Measurements from ENCODE around the gene PRDX5.

The PRDX5 gene

DNA sequence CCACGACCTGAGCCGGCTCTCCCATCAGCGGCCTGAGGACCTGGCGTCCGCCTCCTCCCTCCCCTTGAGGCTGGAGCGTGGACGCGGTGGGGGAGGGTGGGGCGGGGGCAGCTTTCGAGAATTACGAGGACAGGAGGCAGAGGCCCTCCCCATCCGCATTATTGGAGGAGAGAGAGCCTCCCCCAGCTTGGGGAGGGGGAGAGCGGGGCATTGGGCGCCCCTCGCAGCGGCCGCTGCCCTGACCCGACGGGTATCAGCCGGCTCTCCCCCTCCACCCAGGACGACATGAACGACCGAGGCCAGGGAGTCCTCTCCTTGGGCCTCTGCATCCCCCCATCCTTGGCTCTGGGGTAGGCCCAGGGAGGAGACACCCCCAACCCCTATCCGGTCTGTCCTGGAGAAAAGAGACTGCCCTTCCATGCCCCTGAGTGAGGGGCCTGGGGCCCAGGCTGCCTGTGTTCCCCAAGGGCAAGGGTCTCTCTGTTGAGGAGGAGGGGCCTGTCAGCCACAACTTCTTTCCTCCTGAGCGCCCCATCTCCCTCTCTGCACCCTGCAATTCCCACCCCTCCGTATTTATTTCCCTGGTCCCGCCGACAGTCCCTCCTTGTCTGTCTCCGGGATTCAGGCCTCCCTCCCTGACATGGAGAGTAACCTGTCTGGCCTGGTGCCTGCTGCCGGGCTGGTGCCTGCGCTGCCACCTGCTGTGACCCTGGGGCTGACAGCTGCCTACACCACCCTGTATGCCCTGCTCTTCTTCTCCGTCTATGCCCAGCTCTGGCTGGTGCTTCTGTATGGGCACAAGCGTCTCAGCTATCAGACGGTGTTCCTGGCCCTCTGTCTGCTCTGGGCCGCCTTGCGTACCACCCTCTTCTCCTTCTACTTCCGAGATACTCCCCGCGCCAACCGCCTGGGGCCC, 31.8 kb upstream of the PRDX5 start:
- peak overlapping the region; percentile 87 for H3K4me3 Mint-ChIP-seq
- H3K36me3 Mint-ChIP-seq (ENCODE audit: low read depth): peaks cover 11% of the 10 kb centered on the region
- H3K27me3 Mint-ChIP-seq (ENCODE audit: low read depth): peaks cover 10% of the 10 kb centered on the region
- H3K4me1 Mint-ChIP-seq (ENCODE audit: low read depth): peaks cover 15% of the 10 kb centered on the region
- no peaks in the 10 kb centered on the region for H3K9me3 Mint-ChIP-seq
- H3K27ac Mint-ChIP-seq: peak overlapping the region; percentile 84

DNA sequence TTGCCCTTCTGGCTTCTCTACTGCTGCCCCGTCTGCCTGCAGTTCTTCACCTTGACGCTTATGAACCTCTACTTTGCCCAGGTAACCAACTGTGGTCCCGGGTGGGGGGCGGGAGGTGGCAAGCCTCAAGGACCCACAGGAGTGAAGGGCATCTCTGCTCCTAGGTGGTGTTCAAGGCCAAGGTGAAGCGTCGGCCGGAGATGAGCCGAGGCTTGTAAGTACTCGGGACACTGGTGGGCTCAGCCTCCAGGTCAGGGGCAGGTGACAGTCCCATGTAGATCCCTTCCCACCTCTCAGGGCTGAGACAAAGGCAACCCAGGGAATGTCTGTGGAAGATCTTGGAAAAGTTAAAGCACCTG, 31.1 kb upstream of the PRDX5 start:
- Mint-ChIP-seq H3K36me3 (ENCODE audit: low read depth) (peaks cover 8% of the 10 kb centered on the region), H3K9me3 (no peaks in the 10 kb centered on the region), H3K4me1 (ENCODE audit: low read depth) (peaks cover 14% of the 10 kb centered on the region), H3K27me3 (ENCODE audit: low read depth) (peaks cover 10% of the 10 kb centered on the region), H3K27ac (peak overlapping the region; percentile 84), H3K4me3 (peak overlapping the region; percentile 87)

DNA sequence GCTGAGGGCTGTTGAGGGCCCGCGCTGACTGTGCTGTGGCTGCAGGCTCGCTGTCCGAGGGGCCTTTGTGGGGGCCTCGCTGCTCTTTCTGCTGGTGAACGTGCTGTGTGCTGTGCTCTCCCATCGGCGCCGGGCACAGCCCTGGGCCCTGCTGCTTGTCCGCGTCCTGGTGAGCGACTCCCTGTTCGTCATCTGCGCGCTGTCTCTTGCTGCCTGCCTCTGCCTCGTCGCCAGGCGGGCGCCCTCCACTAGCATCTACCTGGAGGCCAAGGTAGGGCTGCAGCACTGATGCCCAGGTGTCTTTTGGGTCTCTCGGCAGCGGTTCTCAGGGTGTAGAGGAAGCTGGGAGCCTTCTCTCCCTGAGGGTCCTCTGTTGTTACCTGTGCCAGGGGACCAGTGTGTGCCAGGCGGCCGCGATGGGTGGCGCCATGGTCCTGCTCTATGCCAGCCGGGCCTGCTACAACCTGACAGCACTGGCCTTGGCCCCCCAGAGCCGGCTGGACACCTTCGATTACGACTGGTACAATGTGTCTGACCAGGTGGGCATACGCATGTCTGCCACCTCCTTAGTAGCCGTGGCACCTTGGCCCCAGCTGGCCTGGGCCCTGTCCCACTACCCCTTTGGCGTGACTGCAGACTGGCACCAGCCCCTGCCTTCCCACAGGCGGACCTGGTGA, 30.1 kb upstream of the PRDX5 start:
- Mint-ChIP-seq H3K4me1 (ENCODE audit: low read depth) (peaks cover 14% of the 10 kb centered on the region), H3K4me3 (no peak overlapping the region), H3K9me3 (no peaks in the 10 kb centered on the region), H3K36me3 (ENCODE audit: low read depth) (peaks cover 8% of the 10 kb centered on the region), H3K27me3 (ENCODE audit: low read depth) (peaks cover 16% of the 10 kb centered on the region), H3K27ac (no peak overlapping the region)

DNA sequence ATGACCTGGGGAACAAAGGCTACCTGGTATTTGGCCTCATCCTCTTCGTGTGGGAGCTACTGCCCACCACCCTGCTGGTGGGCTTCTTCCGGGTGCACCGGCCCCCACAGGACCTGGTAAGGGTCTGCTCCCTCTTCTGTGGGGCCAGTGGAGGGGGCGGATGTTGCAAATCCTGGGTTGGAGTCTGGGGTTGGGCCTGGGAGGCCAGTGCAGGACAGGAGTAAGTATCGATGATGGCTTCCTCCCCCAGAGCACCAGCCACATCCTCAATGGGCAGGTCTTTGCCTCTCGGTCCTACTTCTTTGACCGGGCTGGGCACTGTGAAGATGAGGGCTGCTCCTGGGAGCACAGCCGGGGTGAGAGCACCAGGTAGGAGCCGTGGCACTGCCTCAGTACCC, 29.6 kb upstream of the PRDX5 start:
- Mint-ChIP-seq H3K27me3 (ENCODE audit: low read depth) (peaks cover 21% of the 10 kb centered on the region), H3K36me3 (ENCODE audit: low read depth) (peaks cover 8% of the 10 kb centered on the region), H3K4me1 (ENCODE audit: low read depth) (peaks cover 12% of the 10 kb centered on the region), H3K4me3 (no peak overlapping the region), H3K27ac (no peak overlapping the region), H3K9me3 (no peaks in the 10 kb centered on the region)

DNA sequence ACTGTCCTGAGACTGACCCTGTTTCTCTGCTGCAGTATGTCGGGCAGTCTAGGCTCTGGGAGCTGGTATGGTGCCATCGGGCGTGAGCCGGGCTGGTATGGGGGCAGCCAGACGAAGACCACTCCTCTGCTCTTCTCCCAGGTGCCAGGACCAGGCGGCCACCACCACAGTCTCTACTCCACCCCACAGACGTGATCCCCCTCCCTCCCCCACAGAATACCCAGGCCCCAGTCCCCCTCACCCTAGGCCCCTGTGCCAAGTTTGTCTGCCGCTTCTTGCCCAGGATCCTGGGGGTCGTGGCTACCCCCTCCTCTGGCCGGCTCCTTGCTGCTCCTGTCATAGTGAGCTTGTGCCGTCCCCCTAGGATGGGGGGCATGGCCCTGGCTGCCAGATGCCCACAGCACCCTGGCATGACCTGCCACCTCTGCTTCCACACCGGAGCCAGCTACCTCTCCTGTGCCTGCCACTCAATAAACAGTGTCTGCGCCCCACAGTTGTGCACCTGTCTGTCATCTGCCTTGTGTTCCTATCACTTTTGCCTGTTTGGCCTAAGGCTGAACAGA, 28.8 kb upstream of the PRDX5 start:
- H3K4me1 Mint-ChIP-seq (ENCODE audit: low read depth): peaks cover 10% of the 10 kb centered on the region
- peaks cover 8% of the 10 kb centered on the region for H3K36me3 Mint-ChIP-seq (ENCODE audit: low read depth)
- H3K27me3 Mint-ChIP-seq (ENCODE audit: low read depth): peaks cover 28% of the 10 kb centered on the region
- no peaks in the 10 kb centered on the region for H3K9me3 Mint-ChIP-seq
- no peak overlapping the region for H3K4me3 Mint-ChIP-seq
- H3K27ac Mint-ChIP-seq: no peak overlapping the region

DNA sequence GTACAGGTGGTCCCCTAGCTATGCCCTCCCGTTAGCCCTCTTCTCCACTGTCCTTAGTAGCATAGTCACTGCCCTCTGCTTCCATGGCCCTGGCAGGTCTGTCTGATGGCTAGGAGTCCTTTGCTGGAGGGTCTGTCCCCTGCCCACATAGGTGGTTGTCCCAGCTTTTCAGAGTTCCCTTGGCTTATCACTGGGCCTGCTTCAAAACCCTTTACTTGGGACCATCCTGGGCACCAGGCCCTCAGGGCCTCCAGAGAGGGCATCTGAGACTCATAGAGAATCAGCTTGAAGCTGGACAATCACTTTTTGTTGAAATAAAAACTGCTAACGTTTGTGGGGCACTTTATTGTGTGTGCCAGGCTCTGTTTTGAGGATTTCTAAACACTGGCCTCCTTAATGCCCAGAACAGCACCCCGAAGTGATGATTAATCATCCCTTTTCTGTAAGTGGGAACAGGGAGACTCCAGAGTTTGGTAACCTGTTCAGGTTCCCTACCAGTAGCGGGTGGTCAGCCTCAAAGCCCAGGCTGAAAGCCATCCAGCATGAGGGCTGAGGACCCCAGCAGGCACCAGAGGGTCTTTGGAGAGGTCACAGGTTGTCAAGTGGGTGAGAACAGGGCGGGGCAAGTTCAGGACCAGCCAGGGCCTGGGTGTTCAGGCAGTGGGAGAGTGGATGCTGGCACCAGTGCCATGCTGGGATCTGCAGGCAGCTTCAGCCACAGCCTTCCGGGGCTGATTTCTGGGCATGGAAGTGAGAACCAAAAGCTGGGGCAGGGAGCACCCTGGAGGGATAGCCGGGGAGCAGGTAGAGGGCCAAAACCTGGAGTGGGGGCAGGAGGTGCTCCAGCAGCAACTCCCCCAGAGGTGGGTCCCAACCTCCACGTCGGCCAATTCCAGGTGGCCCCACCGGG, 27.3 kb upstream of the PRDX5 start:
- Mint-ChIP-seq H3K9me3 (no peaks in the 10 kb centered on the region), H3K27me3 (ENCODE audit: low read depth) (peaks cover 42% of the 10 kb centered on the region), H3K27ac (no peak overlapping the region), H3K4me1 (ENCODE audit: low read depth) (peaks cover 10% of the 10 kb centered on the region), H3K4me3 (peak overlapping the region; percentile 57), H3K36me3 (ENCODE audit: low read depth) (peaks cover 8% of the 10 kb centered on the region)

DNA sequence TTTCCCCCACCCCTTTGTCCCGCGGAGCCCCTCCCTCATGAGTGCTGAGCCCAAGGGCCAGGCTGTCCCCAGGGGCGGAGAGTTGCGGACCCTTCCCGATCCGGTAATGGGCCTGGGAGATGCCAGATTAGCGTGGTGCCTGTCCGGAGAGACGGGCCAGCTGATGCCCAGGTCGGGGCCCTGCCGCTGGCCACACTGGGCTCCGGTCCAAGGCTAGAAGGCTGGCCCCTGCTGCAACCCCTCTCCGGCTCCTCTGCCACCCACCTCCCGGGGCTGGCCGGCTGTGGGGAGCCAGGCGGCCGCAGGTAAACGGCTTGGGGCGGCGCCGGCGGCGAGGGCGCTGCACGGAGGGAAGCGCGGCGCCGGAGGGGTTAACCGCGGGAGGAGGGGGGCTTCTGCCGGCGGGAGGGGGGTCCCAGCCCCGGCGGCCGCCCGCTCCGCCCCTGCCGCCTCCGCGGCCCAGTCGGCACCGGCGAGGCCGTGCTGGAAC, 26.6 kb upstream of the PRDX5 start, which contains the start of gene KCNK4:
TSS of gene KCNK4 (plus strand) at position 41 of the 490 bp plus-strand sequence. CDS start 1,717 bp downstream, outside the sequence.
- H3K27ac Mint-ChIP-seq: no peak within 1 kb of the TSS
- peaks cover 49% of the 10 kb centered on the region for H3K27me3 Mint-ChIP-seq (ENCODE audit: low read depth)
- H3K9me3 Mint-ChIP-seq: no peaks in the 10 kb centered on the region
- peaks cover 8% of the 10 kb centered on the region for H3K36me3 Mint-ChIP-seq (ENCODE audit: low read depth)
- H3K4me3 Mint-ChIP-seq: peak within 1 kb of the TSS; percentile 57
- H3K4me1 Mint-ChIP-seq (ENCODE audit: low read depth): peaks cover 9% of the 10 kb centered on the region

DNA sequence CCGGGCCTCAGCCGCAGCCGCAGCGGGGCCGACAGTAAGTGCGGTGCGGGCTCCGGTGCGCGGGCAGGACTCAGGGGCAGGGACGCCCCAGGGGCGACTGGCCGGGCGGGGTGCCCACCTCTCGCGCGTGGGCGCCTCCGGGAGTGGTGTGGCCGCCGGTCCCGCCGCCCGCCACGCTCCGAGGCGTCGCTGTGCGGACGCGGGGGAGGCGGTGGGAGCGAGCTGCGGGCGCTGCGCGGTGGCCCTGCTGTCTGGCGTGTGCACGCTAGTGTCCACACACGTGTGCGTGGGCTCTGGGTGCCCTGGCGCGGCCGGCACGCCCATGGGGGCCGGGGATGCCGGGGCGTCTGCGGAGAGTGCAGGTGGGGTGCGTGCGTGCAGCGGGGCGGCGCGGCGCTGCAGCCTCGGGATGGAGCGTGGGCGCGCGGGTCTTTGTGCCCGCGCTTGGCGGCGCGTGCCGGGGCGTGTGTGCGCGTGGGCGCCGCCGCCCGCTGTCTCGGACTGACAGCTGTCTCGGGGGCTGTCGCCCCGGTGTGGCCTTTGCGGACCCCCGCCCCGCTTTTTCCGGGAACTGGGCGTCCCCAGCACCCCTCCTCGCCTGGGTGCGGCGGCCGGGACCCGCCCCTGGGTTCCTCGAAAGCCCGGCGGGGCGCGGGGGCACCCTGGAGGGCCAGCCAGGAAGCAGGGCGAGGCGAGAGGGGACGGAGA, 26.0 kb upstream of the PRDX5 start:
- H3K27me3 Mint-ChIP-seq (ENCODE audit: low read depth): peaks cover 55% of the 10 kb centered on the region
- H3K4me3 Mint-ChIP-seq: no peak overlapping the region
- peaks cover 8% of the 10 kb centered on the region for H3K36me3 Mint-ChIP-seq (ENCODE audit: low read depth)
- H3K27ac Mint-ChIP-seq: no peak overlapping the region
- H3K4me1 Mint-ChIP-seq (ENCODE audit: low read depth): peaks cover 3% of the 10 kb centered on the region
- H3K9me3 Mint-ChIP-seq: no peaks in the 10 kb centered on the region

DNA sequence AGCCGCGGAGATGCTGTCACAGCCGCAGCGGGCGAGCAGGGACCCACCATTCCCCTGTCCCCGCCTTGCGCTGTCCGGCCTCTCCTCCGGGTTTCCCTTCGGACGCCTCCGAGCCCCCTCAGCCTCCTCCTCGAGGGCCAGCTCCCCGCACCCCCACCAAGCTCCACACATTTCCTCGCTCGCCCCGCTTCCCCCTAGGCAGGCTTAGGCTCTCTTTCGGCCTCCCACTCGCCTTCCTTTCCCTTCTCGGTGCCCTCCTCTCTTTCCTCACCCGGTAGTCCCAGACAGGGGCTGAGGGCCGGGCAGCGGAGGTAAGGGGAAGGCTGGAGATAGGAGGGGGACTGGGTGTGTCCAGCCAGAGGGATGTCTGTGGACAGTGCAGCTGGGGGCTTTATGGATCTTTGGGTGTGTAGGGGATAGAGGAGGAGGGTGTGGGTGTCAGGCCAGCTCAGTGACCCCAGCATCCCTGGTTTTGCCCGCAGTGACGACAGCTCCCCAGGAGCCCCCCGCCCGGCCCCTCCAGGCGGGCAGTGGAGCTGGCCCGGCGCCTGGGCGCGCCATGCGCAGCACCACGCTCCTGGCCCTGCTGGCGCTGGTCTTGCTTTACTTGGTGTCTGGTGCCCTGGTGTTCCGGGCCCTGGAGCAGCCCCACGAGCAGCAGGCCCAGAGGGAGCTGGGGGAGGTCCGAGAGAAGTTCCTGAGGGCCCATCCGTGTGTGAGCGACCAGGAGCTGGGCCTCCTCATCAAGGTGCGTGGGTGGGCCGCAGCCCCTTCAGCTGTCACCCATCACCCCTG, 25.3 kb upstream of the PRDX5 start:
- H3K4me3 Mint-ChIP-seq: peak overlapping the region; percentile 60
- peaks cover 63% of the 10 kb centered on the region for H3K27me3 Mint-ChIP-seq (ENCODE audit: low read depth)
- peaks cover 8% of the 10 kb centered on the region for H3K36me3 Mint-ChIP-seq (ENCODE audit: low read depth)
- peaks cover 3% of the 10 kb centered on the region for H3K4me1 Mint-ChIP-seq (ENCODE audit: low read depth)
- H3K9me3 Mint-ChIP-seq: no peaks in the 10 kb centered on the region
- H3K27ac Mint-ChIP-seq: no peak overlapping the region

DNA sequence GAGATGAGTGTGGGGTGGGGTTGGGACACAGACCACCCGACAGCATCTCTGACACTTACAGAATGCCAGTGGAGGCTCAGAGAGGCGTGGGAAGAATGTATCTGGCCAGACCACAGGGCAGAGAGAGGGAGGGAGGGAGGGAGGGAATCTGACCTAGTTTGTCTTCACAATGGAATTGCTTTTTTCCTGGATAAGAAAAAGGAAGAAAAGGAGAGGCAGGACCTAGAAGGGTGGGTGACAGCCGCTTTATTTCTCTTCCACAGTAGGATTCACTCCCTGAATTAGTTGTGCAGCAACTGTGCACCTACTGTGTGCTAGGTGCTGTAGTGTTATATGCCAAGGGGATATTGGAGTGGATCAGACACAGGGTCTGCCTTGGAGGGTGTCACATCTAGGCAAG, 23.1 kb upstream of the PRDX5 start:
- H3K27ac Mint-ChIP-seq: no peak overlapping the region
- peaks cover 84% of the 10 kb centered on the region for H3K27me3 Mint-ChIP-seq (ENCODE audit: low read depth)
- no peaks in the 10 kb centered on the region for H3K9me3 Mint-ChIP-seq
- H3K4me1 Mint-ChIP-seq (ENCODE audit: low read depth): peaks cover 6% of the 10 kb centered on the region
- no peak overlapping the region for H3K4me3 Mint-ChIP-seq
- H3K36me3 Mint-ChIP-seq (ENCODE audit: low read depth): peaks cover 3% of the 10 kb centered on the region

DNA sequence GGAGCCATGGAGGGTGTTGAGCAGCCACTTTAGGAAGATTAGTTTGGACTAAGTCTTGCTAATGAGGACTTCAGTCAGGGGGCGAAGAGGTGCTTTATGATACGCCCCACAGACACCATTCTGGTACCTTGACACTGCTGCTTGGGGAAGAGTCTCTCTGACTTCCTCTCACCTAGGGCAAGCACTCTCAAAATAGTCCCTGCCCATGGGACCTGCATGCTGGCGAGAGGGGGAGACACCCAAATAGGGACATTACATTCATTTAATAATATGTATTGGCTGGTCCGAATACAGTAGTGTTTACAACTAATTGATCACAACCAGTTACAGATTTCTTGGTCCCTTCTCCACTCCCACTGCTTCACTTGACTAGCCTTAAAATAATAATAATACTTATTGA, 22.2 kb upstream of the PRDX5 start:
- H3K27ac Mint-ChIP-seq: no peak overlapping the region
- no peak overlapping the region for H3K4me3 Mint-ChIP-seq
- H3K9me3 Mint-ChIP-seq: no peaks in the 10 kb centered on the region
- H3K36me3 Mint-ChIP-seq (ENCODE audit: low read depth): peaks cover 2% of the 10 kb centered on the region
- H3K4me1 Mint-ChIP-seq (ENCODE audit: low read depth): peaks cover 11% of the 10 kb centered on the region
- peaks cover 86% of the 10 kb centered on the region for H3K27me3 Mint-ChIP-seq (ENCODE audit: low read depth)

DNA sequence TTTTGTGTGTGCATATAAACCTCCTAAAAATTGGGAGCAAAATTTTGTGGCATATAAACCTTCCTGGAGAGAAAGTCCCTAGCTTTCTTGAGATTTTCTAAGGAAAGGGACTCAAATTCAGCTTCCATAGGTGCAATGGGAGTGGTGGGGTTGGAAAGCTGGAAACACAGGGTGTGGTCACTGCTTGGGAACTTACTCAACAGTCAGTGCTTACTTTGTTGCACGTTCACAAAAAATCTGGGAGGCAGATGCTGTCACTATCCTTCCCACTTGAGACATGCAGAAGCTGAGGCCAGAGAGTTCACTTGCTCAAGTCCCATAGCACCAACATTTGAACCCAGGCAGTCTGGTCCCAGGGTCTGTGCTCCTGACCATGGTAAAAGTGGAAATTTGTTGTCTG, 21.7 kb upstream of the PRDX5 start:
- no peak overlapping the region for H3K4me3 Mint-ChIP-seq
- no peaks in the 10 kb centered on the region for H3K36me3 Mint-ChIP-seq (ENCODE audit: low read depth)
- H3K4me1 Mint-ChIP-seq (ENCODE audit: low read depth): peaks cover 11% of the 10 kb centered on the region
- peaks cover 87% of the 10 kb centered on the region for H3K27me3 Mint-ChIP-seq (ENCODE audit: low read depth)
- no peak overlapping the region for H3K27ac Mint-ChIP-seq
- no peaks in the 10 kb centered on the region for H3K9me3 Mint-ChIP-seq
